GM18499 (cell line): Measurements from ENCODE around the gene G6PD.

Experiments used
- ATAC-seq: cut with Tn5 transposase; IDR thresholded peaks from one replicate; pipeline ENCODE4 v1.9.1; 2021; ENCODE audit warnings: moderate number of reproducible peaks; ENCODE audit not compliant: insufficient read depth, unreplicated experiment

Gene G6PD

GRCh38 chrX:154488336-154489075 lies 58.1 kb downstream of the G6PD start:
- no peak for ATAC-seq

- ATAC-seq, result no peak
Observed at GRCh38 chrX:154487518-154488290, 58.9 kb downstream of the G6PD start.

GRCh38 chrX:154486396-154487207 lies 60.0 kb downstream of the G6PD start, which contains the start of gene UBL4A:
Gene UBL4A (minus strand): TSS chrX:154486615. CDS start chrX:154486584, 31 bp downstream.
- ATAC-seq, result no peak

- no peak for ATAC-seq
Observed at GRCh38 chrX:154486052-154486395, 60.6 kb downstream of the G6PD start.

- no peak for ATAC-seq
Observed at GRCh38 chrX:154485150-154486051, 61.2 kb downstream of the G6PD start.

GRCh38 chrX:154484255-154485149 lies 62.1 kb downstream of the G6PD start:
- ATAC-seq, result no peak

- ATAC-seq, result no peak
Observed at GRCh38 chrX:154483325-154483724, 63.3 kb downstream of the G6PD start.

- ATAC-seq, result no peak
Observed at GRCh38 chrX:154482786-154483185, 63.9 kb downstream of the G6PD start.

- ATAC-seq, result no peak
Observed at GRCh38 chrX:154481911-154482601, 64.6 kb downstream of the G6PD start.
